ENCODE measurements around the gene MYO10. TPM values are rescaled to one million over a fixed set of nuclear protein-coding genes. Genes with fewer than 3 reads are reported as not detected.
"Not testable (repeated sequence)": the region's sequence is repeated elsewhere in the genome, so short reads cannot be mapped to it uniquely, and the experiment has no call there.

MYO10 gene
- 0.26 and 0.28 TPM in 2 replicates for total RNA-seq

DNA sequence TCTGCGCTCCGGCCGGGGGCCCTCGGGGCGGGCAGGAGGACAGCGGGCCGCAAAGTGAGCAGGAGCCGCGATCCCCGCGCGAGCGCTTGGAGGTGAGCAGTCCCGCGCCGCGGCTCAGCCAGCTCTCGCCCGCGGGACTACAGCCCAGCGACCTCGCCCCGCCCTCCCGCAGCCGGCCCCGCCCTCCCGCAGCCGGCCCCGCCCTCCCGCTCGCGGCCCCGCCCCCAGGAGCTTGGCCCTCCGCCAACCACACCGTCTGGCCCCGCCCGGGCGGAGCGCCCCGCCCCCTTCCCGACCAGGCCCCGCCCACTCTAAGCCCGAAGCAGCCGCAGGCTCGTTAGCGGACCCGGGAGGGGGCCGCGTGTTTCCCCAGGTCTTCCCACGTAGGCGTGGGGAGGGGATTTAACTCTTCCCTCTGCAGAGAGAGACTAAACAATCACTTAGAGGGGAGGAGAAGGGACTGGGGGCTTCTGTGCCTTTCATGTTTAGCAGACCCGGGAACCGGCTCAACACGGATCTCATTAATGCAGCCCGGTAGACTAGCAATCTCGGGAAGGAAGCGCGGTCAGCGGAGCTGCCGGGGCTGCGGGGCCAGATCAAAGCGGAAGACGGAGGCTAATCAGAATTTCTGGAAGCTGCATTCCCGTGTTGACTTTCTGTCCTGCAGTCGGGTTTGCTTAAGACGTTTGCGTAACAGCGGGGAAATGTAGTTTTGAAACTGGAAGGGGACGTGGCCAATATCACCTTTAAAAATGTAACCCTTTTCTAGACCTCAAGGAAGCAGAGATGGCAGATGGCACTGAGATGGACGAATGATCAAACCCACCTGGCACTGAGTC is at the start of gene MYO10:
MYO10 (minus strand) TSS at position 139 of the 839 bp plus-strand sequence. CDS start 480 bp downstream, outside the sequence.
- peak; percentile 79 for DNase-seq
- Mint-ChIP-seq H3K27me3 (peaks cover 68% of the 10 kb centered on the region), H3K4me1 (peaks cover 8% of the 10 kb centered on the region), H3K9me3 (peaks cover 6% of the 10 kb centered on the region), H3K4me3 (peak within 1 kb of the TSS; percentile 84), H3K27ac (peak within 1 kb of the TSS; percentile 36), H3K36me3 (ENCODE audit: low read depth) (peaks cover 3% of the 10 kb centered on the region)
- intact Hi-C loops (cut with micrococcal nuclease) = loop anchor here (5.0 to 10.0 kb wide), 4 partner anchors 152 to 469 kb away; partner anchors contain the start of genes RETREG1 and ZNF622

DNA sequence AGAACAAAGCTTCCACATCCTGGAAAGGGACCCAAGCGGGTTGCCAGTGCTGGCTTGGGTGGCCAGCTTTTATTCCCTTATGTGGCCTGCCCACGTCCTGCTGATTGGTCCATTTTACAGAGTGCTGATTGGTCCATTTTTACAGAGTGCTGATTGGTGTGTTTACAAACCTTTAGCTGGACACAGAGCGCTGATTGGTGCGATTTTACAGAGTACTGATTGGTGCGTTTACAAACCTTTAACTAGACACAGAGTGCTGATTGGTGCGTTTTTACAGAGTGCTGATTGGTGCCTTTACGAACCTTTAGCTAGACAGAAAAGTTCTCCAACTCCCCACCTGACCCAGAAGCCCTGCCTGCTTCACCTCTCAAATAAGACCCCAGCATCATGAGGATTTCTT is 49.2 kb upstream of the MYO10 start:
- H3K36me3 Mint-ChIP-seq (ENCODE audit: low read depth); H3K27me3 Mint-ChIP-seq; H3K4me3 Mint-ChIP-seq; H3K27ac Mint-ChIP-seq; H3K4me1 Mint-ChIP-seq; DNase-seq; H3K9me3 Mint-ChIP-seq; intact Hi-C loops (cut with micrococcal nuclease): not testable (repeated sequence)

DNA sequence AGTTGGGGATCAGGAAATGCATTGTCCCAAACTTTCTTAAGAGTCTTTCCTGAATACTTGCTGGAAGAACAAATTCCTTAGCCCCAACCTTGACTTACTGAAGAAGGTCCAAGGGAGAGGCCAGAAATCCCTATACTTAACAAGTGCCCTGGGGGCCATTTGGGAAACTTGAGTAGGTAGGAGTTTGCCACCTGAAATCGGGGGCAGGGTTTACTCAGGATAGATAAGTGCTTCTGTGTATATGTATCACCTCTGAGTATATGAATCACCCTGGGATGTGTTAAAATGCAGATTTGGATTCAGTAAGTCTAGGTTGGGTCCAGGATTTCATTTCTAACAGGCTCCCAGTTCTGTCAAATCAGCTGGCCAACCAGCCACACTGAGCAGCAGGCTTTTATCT is 47.9 kb upstream of the MYO10 start:
- Mint-ChIP-seq H3K4me3 (no peak overlapping the region), H3K27me3 (no peaks in the 10 kb centered on the region), H3K36me3 (ENCODE audit: low read depth) (no peaks in the 10 kb centered on the region), H3K27ac (no peak overlapping the region), H3K9me3 (no peaks in the 10 kb centered on the region), H3K4me1 (no peaks in the 10 kb centered on the region)
- intact Hi-C loops (cut with micrococcal nuclease) = no loop called here
- DNase-seq = no peak

DNA sequence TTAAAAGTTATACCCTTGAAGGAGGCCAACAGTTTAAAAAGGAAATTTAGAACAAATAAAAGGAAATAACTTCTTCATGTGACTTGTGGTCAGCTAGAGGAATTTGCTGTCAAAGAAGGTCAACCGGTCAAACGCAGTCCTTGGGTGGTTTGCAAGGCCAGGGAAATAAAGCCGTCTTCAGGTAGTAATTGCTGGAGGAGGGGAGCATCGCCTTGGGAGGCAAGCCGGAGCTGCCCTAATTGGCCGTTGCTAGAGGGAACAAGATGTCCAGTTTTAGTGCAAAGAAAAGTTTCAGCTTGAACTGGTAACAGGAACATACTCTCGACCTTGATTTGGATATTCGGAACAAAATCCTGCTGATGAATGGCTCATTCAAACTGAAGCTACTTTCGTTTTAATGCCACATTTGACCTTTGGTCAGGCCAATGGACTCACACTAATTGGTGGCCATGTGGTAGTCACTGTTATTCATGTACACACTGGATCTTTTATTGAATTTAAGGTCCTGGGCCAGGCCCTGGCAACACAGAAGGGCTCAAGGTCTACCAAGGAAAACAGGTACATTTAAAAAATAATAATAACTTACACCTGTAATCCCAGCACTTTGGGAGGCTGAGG is 47.0 kb upstream of the MYO10 start:
- Mint-ChIP-seq H3K27me3 (no peaks in the 10 kb centered on the region), H3K4me3 (no peak overlapping the region), H3K27ac (no peak overlapping the region), H3K4me1 (no peaks in the 10 kb centered on the region), H3K36me3 (ENCODE audit: low read depth) (no peaks in the 10 kb centered on the region), H3K9me3 (no peaks in the 10 kb centered on the region)
- intact Hi-C loops (cut with micrococcal nuclease) = no loop called here
- no peak for DNase-seq

DNA sequence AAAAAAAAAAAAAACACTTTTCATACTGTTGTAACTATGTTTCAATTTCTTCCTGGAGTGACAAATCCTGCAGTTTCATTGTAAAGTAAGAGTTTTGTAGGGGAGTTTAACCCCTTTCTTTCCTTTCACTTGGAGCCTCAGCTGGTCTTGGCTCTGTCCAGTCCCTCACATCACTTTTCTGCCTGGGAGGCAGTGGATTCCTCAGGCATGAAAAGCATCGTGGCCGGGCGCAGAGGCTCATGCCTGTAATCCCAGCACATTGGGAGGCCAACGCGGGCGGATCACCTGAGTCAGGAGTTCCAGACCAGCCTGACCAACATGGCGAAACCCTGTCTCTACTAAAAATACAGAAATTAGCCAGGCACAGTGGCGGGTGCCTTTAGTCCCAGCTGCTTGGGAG is 45.6 kb upstream of the MYO10 start:
- H3K4me1 Mint-ChIP-seq = no peaks in the 10 kb centered on the region
- no peak for DNase-seq
- no peak overlapping the region for H3K27ac Mint-ChIP-seq
- H3K9me3 Mint-ChIP-seq = no peaks in the 10 kb centered on the region
- intact Hi-C loops (cut with micrococcal nuclease) = no loop called here
- H3K36me3 Mint-ChIP-seq (ENCODE audit: low read depth) = no peaks in the 10 kb centered on the region
- H3K4me3 Mint-ChIP-seq = no peak overlapping the region
- H3K27me3 Mint-ChIP-seq = no peaks in the 10 kb centered on the region

DNA sequence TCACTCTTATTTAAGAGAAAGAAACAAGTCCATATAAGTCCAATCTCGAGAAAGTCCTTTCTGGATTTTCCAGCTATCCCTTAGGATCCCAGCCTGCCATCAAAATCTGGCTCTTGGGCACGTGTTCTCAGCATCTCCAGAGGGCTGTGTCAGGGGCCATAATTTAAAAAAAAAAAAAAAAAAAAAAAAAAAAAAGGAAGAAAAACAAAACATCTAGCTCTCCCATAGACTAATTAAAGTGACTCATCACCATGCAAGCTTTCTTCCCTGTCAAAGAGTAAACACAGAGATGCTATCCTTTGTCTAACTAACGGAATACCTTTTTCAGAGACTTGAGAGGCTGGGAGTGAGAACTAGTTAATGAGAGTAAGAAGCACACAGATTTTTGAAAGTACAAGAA is 44.9 kb upstream of the MYO10 start:
- H3K27me3 Mint-ChIP-seq = no peaks in the 10 kb centered on the region
- no peak for DNase-seq
- H3K27ac Mint-ChIP-seq = no peak overlapping the region
- H3K9me3 Mint-ChIP-seq = no peaks in the 10 kb centered on the region
- H3K36me3 Mint-ChIP-seq (ENCODE audit: low read depth) = no peaks in the 10 kb centered on the region
- no peaks in the 10 kb centered on the region for H3K4me1 Mint-ChIP-seq
- intact Hi-C loops (cut with micrococcal nuclease) = no loop called here
- no peak overlapping the region for H3K4me3 Mint-ChIP-seq

- Mint-ChIP-seq H3K4me1 (no peaks in the 10 kb centered on the region), H3K27ac (no peak overlapping the region), H3K9me3 (no peaks in the 10 kb centered on the region), H3K36me3 (ENCODE audit: low read depth) (no peaks in the 10 kb centered on the region), H3K4me3 (no peak overlapping the region), H3K27me3 (no peaks in the 10 kb centered on the region)
- intact Hi-C loops (cut with micrococcal nuclease) = no loop called here
- no peak for DNase-seq
These were observed 42.2 kb upstream of the MYO10 start for GRCh38 chr5:16978296-16978695.

- Mint-ChIP-seq H3K27ac (no peak overlapping the region), H3K27me3 (no peaks in the 10 kb centered on the region), H3K36me3 (ENCODE audit: low read depth) (no peaks in the 10 kb centered on the region), H3K4me3 (no peak overlapping the region), H3K9me3 (no peaks in the 10 kb centered on the region), H3K4me1 (no peaks in the 10 kb centered on the region)
- no peak for DNase-seq
- intact Hi-C loops (cut with micrococcal nuclease) = no loop called here
These were observed 40.5 kb upstream of the MYO10 start for GRCh38 chr5:16976625-16977008.

DNA sequence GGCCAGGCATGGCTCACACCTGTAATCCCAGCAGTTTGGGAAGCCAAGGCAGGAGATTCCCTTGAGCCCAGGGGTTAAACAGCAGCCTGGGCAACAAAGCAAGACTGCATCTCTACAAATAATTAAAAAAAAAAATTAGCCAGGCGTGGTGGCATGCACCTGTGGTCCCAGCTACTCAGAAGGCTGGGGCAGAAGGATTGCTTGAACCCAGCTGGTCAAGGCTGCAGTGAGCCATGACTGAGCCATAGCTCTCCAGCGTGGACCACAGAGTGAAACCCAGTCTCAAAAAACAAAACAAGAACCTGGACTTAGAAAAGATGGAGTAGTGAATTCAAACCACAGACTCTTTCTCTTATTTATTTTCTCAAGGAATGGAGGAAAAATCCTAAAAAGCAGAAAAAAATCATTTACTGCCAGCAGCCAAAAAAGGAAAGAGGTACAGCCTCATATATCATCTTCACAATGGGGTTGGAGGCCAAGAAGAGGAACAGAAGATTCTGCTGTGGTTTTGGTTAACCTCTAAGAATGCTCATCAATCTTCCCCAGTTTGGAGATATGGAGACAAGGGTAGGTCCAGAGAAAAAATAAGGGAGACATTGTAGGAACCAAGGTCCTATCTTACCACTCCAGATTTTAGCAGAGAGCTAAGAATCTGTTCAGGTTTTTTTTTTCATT is 40.0 kb upstream of the MYO10 start:
- Mint-ChIP-seq H3K27me3 (no peaks in the 10 kb centered on the region), H3K4me3 (no peak overlapping the region), H3K4me1 (no peaks in the 10 kb centered on the region), H3K9me3 (no peaks in the 10 kb centered on the region), H3K36me3 (ENCODE audit: low read depth) (no peaks in the 10 kb centered on the region), H3K27ac (no peak overlapping the region)
- intact Hi-C loops (cut with micrococcal nuclease) = no loop called here
- DNase-seq = no peak

DNA sequence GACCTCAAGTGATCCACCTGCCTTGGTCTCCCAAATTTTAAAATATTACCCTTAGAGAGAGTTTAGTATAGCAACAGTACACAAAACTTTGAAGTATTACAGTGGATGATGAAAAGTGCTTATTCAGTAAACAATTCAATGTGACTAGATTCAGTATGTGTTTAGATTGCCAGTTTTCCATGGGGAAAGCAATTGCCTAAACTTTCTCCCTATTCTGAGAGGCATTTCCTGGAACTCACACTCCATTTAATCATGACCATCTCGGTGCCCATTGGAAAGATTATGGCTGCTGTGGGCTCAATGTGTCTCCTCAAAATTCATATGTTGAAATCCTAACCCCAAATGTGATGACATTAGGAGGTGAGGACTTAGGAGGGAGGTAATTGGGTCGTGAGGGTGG is 38.9 kb upstream of the MYO10 start:
- Mint-ChIP-seq H3K9me3 (no peaks in the 10 kb centered on the region), H3K27ac (no peak overlapping the region), H3K27me3 (no peaks in the 10 kb centered on the region), H3K4me3 (no peak overlapping the region), H3K4me1 (no peaks in the 10 kb centered on the region), H3K36me3 (ENCODE audit: low read depth) (no peaks in the 10 kb centered on the region)
- no peak for DNase-seq
- intact Hi-C loops (cut with micrococcal nuclease) = no loop called here

DNA sequence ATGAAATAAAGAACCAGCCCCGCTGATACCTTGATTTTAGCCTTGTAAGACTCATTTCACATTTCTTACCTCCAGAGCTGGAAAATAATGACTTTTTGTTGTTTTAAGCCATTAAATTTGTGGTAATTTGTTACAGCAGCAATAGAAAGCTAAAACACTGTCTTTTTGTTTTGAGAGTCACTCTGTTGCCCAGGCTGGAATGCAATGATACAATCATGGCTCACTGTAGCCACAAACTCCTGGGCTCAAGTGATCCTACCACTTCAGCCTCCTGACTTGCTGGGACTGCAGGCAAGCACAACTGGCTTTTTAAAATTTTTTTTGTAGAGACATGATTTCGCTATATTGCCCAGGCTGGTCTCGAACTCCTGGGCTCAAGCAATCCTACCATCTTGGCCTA is 34.7 kb upstream of the MYO10 start:
- H3K4me3 Mint-ChIP-seq = no peak overlapping the region
- intact Hi-C loops (cut with micrococcal nuclease) = no loop called here
- no peaks in the 10 kb centered on the region for H3K36me3 Mint-ChIP-seq (ENCODE audit: low read depth)
- no peak for DNase-seq
- no peaks in the 10 kb centered on the region for H3K4me1 Mint-ChIP-seq
- no peaks in the 10 kb centered on the region for H3K9me3 Mint-ChIP-seq
- H3K27ac Mint-ChIP-seq = no peak overlapping the region
- H3K27me3 Mint-ChIP-seq = no peaks in the 10 kb centered on the region

- DNase-seq = no peak
- intact Hi-C loops (cut with micrococcal nuclease) = no loop called here
- no peaks in the 10 kb centered on the region for H3K27me3 Mint-ChIP-seq
- no peaks in the 10 kb centered on the region for H3K9me3 Mint-ChIP-seq
- H3K4me3 Mint-ChIP-seq = no peak overlapping the region
- H3K27ac Mint-ChIP-seq = no peak overlapping the region
- H3K36me3 Mint-ChIP-seq (ENCODE audit: low read depth) = no peaks in the 10 kb centered on the region
- H3K4me1 Mint-ChIP-seq = no peaks in the 10 kb centered on the region
These were observed 34.2 kb upstream of the MYO10 start for GRCh38 chr5:16970260-16970659.

DNA sequence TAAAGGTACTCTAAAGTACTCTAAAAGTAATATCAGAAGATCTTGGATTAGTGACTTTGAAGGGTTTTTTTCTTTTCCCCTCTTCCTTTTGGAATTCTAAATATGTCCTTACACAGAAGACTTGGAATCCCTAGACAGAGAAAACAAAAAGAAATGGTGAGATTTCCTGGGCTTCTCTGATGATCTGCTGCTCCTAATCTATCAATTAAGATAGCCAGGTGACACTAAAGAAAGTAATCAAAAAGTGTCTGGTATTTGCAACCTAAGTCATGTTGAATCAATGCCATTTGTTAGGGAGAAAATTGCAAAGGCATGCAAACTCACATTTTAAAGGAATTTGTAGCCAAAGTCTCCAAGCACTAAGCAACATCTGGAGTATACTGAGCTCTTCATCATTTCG is 29.5 kb upstream of the MYO10 start:
- Mint-ChIP-seq H3K27me3 (no peaks in the 10 kb centered on the region), H3K36me3 (ENCODE audit: low read depth) (no peaks in the 10 kb centered on the region), H3K9me3 (no peaks in the 10 kb centered on the region), H3K27ac (no peak overlapping the region), H3K4me3 (no peak overlapping the region), H3K4me1 (no peaks in the 10 kb centered on the region)
- DNase-seq = no peak
- intact Hi-C loops (cut with micrococcal nuclease) = no loop called here

DNA sequence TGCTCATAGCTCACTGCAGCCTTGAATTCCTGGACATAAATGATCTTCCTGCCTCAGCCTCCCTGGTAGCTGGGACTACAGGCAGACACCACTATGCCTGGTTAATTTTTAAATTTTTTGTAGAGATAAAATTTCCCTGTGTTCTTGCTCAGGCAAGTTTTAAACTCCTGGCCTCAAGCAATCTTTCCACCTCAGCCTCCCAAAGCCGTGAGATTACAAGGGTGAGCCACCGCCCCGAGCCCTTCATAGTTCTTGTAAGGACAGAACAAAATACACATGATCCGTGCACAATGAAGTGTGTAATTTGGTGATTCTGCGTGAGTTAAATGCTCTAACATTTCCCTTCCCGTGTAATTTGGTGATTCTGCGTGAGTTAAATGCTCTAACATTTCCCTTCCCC is 27.7 kb upstream of the MYO10 start:
- intact Hi-C loops (cut with micrococcal nuclease) = no loop called here
- Mint-ChIP-seq H3K36me3 (ENCODE audit: low read depth) (no peaks in the 10 kb centered on the region), H3K9me3 (no peaks in the 10 kb centered on the region), H3K4me1 (no peaks in the 10 kb centered on the region), H3K27me3 (no peaks in the 10 kb centered on the region), H3K27ac (no peak overlapping the region), H3K4me3 (no peak overlapping the region)
- DNase-seq = no peak
